Stimulated activated CD8-positive, alpha-beta memory T cell treated with anti-CD3 and anti-CD28 coated beads, Interleukin-4, amount 100 ng/mL, for 4 hours (primary cell): ENCODE measurements around the gene COQ5.
"Not testable (repeated sequence)": the region's sequence is repeated elsewhere in the genome, so short reads cannot be mapped to it uniquely, and the experiment has no call there.

Source experiments
- DNase-seq, 2 donors: peaks; one replicate each; pipeline ENCODE4 v3.0.0-alpha.2; 2020; ENCODE audit warnings: low read depth in 2 of 2, low spot score in 1 of 2

Gene COQ5

DNA sequence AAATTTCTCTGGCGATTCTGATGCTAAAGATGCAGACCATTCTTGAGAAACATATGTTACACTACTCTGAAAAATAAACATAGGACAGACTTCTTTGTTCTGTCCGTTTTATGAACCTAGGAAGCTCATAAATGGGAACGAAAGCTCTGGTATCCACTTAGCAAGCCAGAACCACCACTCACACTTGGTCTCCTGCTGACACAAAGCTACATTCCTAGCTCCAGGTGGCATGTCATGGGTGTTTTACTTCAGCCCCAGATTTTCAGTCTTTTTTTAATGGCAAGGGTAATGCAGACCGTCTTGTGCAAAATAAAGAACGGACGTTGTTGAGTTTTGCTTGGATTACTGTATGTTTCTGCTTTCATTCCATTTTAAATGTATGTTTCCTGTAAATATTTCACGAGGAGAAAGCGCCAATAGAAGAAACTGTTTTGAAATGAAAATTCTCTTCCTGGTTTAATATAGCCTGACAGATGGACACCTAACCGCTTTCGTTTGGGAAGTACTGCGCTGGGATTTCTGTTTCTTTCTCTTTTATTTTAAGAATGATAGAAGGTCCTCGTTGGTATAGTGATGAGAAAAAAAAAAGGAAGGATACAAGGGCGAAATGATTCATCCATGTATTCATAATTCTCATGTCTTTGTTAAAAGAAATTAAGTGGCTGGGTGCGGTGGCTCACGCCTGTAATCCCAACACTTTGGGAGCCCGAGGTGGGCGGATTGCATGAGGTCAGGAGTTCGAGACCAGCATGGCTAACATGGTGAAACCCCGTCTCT is 871 bp upstream of the COQ5 start:
- no peak for DNase-seq

DNA sequence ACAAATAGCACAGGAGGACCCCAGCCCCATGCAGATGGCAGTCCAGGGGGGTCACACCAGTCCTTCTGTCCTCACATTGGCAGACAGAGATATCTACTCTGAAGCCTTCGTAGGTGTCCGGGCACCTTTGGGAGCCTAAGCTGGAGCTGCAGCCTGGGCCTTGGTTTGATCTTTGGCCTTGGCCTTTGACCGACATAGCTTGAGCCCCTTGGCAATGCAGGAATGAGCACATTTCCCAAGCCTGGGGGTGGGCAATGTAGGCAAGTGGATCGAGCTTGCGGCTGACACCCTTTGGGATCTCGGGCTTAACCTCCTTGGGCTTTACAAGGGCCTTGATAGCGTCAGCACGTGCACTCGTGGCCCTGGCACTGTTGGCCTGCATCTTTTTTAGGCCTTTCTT is 6.4 kb downstream of the COQ5 start:
- DNase-seq, result no peak

DNA sequence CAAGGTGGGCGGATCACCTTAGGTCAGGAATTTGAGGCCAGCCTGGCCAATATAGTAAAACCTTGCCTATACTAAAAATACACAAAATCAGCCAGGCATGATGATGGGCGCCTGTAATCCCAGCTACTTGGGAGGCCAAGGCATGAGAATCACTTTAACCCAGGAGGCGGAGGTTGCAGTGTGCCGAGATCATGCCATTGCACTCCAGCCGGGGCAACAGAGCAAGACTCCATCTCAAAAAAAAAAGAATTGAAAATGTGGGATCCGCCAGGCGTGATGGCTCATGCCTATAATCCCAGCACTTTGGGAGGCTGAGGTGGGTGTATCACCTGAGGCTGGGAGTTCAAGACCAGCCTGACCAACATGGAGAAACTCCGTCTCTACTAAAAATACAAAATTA is 9.6 kb downstream of the COQ5 start:
- DNase-seq, result not testable (repeated sequence)

DNA sequence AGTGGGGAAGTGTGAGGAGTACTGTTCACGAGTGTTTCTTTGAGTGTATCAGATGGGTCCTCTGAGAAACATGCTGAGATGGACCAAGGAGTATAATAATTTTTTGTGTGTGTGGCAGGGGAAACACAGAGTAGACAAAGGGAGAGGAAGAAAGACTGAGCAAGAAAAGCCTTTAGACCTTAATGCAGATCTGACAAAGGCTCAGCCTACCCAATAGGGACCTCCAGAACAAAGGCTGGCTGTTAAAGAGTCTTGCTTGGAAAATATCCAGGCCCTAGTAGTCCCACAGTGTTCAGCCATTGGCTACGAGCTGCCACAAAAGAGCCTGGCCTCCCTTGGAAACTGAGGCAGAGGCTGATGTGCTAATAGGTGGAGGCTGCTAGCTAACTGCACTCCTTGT is 13.5 kb downstream of the COQ5 start:
- DNase-seq, result no peak

GRCh38 chr12:120514002-120514401 is 15.0 kb downstream of the COQ5 start:
- DNase-seq, result no peak

GRCh38 chr12:120508537-120508936 is 20.4 kb downstream of the COQ5 start:
- no peak for DNase-seq

GRCh38 chr12:120504587-120504986 is 24.4 kb downstream of the COQ5 start:
- DNase-seq, result no peak

- no peak for DNase-seq
These were observed 28.4 kb downstream of the COQ5 start for GRCh38 chr12:120500581-120500980.

GRCh38 chr12:120498870-120499515 is 30.0 kb downstream of the COQ5 start:
- DNase-seq, result no peak

DNA sequence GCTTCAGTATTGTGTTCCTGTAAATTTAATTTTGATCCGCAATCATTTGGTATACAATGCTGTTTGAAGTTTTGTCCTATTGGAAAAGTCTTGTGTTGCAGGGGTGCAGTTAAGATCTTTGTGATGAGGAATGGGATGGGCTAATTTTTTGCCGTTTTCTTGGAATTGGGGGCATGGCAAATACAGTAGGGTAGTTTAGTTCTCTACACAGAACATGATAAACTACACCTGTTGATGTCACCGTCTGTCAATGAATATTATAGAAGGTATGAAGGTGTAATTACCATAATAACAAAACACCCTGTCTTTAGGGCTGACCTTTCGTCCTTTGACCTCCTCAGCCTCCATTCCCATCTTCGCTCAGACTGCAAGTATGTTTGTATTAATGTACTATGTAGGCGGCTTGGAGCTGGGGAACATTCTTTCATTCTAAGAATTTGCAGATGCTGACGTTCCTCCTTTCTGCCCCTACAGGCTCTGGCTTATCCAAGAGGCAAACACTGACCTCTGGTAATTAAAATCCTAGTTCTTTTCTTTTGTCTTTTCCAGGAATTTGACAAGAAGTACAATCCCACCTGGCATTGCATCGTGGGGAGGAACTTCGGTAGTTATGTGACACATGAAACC is 31.3 kb downstream of the COQ5 start:
- DNase-seq, result no peak

GRCh38 chr12:120496413-120497340 is 32.3 kb downstream of the COQ5 start:
- DNase-seq, result peak; percentile 25 to 32

DNA sequence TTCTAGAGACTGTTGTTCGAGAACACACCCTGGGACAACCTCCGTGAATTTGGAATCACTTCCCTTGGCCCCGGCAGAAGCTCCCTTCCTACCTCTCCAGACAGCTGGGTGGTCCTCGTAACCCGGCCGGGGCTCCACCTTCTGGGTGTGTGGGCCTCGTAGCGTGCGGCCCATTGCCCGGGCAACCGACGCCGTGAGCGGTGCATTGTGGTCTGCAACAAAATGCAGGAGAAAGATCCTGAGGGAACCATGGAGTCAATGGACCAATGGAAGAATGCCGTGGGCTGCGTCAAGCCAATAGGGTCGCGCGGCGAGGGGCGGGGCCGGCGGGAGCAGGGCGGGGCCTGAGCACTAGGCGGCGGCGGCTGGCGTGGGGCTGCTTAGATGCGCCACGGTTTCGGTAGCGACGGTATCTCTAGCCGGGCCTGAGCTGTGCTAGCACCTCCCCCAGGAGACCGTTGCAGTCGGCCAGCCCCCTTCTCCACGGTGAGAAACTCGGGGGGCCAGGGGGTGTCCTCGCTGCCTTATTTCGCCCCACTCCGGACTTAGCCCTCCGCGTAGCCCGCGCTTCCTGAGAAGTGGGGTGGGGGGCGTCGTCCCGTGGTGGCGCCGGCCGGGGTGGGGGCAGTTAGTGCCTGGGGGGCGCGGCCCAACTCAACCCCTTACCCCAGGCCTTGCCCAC is 33.1 kb downstream of the COQ5 start, which contains the start of gene DYNLL1:
DYNLL1 (plus strand) TSS at position 383 of the 682 bp plus-strand sequence. CDS start 309 bp downstream, outside the sequence.
- peak; percentile 92 to 94 for DNase-seq

DNA sequence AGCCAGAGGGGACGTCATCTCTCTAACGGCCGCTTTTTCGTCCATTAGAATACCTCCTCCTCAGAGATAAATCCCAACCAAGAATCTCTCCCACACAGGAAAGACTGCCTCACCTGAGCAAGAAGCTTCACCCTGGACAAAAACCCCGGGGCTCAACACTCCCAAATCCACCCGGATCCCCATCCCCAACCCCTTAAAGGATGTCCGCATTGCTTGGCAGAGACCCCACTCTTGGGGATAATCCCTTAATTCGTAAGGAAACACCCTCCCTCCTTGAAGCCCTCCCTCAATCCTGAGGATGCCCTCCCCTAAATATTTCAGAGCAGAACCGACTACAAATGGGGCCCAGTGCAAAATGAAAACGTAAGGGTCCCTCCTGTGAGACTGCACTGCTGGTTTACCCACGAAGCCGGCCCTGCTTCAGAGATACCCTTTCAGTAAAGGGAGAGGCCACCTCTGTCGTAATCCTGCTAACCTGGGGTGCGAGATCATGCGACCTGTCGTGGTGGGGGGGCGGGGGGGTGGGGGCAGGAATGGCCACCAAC is 33.7 kb downstream of the COQ5 start:
- no peak for DNase-seq

DNA sequence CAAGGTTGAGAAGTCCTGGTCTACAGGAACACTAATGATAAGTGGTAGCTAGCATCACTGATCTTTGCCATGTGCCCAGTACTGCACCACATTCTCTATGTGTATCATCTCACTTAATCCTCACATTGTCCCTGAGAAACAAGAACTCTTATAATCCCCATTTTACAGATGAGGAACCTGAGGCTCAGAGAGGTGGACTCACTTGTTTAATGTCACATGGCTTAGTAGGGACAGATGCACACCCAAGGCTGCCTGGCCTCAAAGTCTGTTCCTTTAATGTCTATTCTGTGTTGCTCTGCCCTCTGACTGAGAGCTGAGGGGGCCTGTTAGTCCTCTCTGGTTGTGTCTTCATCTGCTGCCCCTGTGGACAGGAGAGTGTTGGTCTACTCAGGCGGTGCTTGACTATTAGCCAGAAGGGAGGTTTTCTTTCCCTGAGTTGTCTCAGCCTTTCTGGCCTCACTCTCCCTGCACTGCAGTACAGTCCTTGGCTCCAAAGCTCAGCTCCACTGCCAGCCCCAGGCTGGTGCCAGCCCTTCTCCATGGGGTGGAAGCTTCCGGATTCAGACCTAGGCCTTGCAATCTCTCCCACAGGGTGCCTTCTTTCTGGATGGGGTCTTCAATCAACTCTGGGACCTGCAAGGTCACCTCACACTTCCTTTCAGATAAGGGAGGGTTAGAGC is 38.0 kb downstream of the COQ5 start:
- no peak for DNase-seq

DNA sequence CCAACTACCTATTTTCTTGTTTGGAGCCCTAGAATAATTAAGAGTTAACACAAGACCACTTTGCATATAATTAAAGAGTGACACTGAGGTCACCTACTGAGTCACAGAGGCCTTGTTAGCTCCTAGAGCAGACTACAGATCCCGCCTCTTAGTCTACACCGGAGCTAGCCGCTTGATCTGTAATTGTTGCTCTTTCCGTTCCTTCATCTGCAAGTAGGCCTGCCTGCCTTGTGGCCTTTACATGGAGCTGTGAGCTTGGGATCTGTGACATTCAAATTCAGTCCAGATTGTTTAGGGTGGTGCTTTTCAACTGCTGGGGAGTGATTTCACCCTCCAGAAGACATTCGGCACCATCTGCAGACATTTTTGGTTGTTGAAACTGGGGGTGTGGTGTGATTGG is 38.6 kb downstream of the COQ5 start:
- no peak for DNase-seq

DNA sequence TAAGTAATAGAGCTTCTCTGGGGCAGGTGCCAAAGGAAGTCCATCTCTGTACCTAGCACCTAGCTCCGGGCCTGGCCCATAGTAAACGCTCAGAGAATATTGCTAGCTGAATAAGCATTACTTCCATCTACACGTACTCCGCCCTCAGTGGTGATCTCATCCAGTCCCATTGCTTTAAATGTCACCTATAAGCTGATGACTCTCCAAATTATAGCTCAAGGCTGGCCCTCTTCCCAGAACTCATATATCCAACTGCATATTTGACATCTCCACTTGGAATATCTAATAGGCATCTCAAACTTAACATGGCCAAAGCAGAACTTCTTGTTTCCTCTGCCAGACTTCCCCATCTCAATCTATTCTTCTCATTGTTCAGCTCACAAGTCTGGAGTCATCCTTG is 39.9 kb downstream of the COQ5 start:
- DNase-seq, result no peak

- no peak for DNase-seq
These were observed 40.8 kb downstream of the COQ5 start for GRCh38 chr12:120488057-120488640.

DNA sequence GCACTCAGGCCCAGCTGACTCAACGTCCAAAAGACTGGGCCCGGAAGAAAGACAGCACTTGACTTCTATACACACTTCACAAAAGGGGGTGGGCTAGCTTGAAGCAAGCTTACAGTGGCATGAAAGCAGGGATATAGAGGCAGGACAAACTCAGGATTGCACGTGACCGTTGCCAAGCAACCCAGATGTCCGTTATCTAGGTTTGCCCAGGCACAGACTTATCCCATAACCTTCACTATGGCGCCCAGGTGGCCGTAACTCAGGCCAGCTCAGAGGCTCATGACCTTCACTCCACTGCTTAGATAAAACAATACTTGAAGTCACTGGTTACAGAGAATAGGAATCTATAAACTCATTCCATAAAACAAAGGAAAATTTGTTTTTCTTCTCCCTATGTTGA is 41.4 kb downstream of the COQ5 start:
- not testable (repeated sequence) for DNase-seq
